ENCODE data around the gene PRKD1. TPM values are rescaled to one million over a fixed set of nuclear protein-coding genes. Genes with fewer than 3 reads are reported as not detected.

Gene PRKD1
- total RNA-seq, 4 donors from 2014 or later: 3.5 to 6.4 (median 4.4) TPM

DNA sequence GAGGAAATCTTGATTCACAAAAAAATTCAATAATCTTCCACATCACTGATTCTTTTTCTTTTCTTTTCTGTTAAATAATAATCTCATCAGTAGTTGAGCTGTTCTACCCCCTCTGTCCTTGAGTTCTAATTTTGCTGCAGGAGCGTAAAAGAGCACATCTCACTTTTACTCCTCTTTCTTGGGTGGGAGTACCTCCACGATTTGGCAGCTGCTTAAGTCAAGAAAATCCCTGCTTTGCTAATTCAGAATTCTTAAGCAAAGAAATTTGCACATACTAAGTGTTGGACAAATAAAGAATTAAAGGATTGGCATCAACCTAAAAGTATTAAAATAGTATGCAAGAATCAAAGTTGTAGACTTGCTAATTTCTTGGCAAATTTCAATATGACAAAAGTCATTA, 128.8 kb downstream of the PRKD1 start:
- Histone ChIP-seq H3K4me1 (no peaks in the 10 kb centered on the region), H3K4me3 (no peak overlapping the region), H3K27me3 (no peaks in the 10 kb centered on the region), H3K9me3 (no peaks in the 10 kb centered on the region), H3K36me3 (no peaks in the 10 kb centered on the region), H3K27ac (no peak overlapping the region)
- 67 to 76% methylated on average over 2 of the region's 2 CpGs for WGBS, 2 donors (ENCODE audit: low coverage in 1 of 2)
- intact Hi-C loops (cut with DNase I; ENCODE audit: low total_unique reads): no loop called here
- TF ChIP-seq POLR2AphosphoS5 (IDR thresholded peaks at IDR 0.05) (no peak), EP300 (IDR thresholded peaks at IDR 0.05; ENCODE audit: low read depth) (no peak), POLR2A (IDR thresholded peaks at IDR 0.05) (no peak), CTCF (IDR thresholded peaks at IDR 0.05) (no peak)
- DNase-seq: no peak
- in situ Hi-C loops (cut with MboI; ENCODE audit: low pct_ligation_motif_present in 1 of 4, low pct_unique_long_range_greater_than_20kb in 1 of 4, low sequenced_read_pairs in 3 of 4): no loop called here

DNA sequence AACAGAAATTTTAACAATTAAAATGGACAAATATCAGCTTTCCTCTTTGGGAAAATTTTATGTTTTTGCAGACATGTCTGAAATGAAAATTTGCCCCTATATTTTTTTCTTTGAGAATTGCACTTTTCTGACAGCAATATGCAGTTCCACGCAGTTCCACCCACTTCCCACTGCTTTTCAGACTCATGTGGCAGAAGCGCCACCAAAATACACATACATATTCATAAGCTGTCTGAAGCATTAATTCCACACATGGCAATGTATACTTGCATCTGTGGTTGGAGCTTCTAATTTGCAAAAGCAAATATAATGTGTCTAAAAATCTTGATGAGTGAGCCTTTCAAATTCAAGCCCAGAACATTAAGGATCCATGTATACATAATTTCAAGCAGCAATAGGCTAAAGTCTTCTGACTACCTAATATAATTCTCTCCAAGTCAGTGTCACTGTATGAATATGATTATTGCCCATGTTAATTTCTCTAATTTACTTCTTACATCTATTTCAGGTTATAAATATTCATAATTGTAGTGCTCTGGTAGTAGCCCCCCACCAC, 129.5 kb downstream of the PRKD1 start:
- no peaks in the 10 kb centered on the region for H3K27me3 ChIP-seq
- TF ChIP-seq CTCF (IDR thresholded peaks at IDR 0.05) (no peak), POLR2AphosphoS5 (IDR thresholded peaks at IDR 0.05) (no peak), POLR2A (IDR thresholded peaks at IDR 0.05) (no peak), EP300 (IDR thresholded peaks at IDR 0.05; ENCODE audit: low read depth) (no peak)
- intact Hi-C loops (cut with DNase I; ENCODE audit: low total_unique reads) (no loop called here), in situ Hi-C loops (cut with MboI; ENCODE audit: low pct_ligation_motif_present in 1 of 4, low pct_unique_long_range_greater_than_20kb in 1 of 4, low sequenced_read_pairs in 3 of 4) (no loop called here)
- H3K9me3 ChIP-seq: no peaks in the 10 kb centered on the region
- DNase-seq: no peak
- no peaks in the 10 kb centered on the region for H3K36me3 ChIP-seq
- H3K4me1 ChIP-seq: no peaks in the 10 kb centered on the region
- H3K4me3 ChIP-seq: no peak overlapping the region
- WGBS, 2 donors (ENCODE audit: low coverage in 1 of 2): 96% methylated on average over 2 of the region's 2 CpGs
- no peak overlapping the region for H3K27ac ChIP-seq

DNA sequence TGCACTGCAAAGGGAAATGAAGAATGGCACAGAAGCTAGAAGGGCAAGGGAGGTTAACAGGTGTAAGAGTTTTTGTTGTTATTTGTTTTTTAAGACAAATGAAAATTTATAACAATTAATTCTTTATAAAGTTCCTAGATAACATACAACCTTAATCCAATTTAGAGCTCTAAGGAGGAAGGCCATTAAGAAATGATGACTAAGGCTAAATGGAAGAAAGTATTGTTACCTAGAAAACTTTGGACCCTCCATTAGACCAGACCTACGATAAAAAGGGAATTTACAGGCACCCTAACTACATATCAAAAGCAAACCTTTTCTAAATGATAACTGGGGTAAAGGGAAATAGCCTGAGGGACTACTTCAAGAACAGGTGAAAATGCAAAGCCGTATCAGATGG, 130.8 kb downstream of the PRKD1 start:
- 75 to 80% methylated on average over 2 of the region's 2 CpGs for WGBS, 2 donors (ENCODE audit: low coverage in 1 of 2)
- Histone ChIP-seq H3K9me3 (no peaks in the 10 kb centered on the region), H3K27ac (no peak overlapping the region), H3K36me3 (no peaks in the 10 kb centered on the region), H3K4me1 (no peaks in the 10 kb centered on the region), H3K27me3 (no peaks in the 10 kb centered on the region), H3K4me3 (no peak overlapping the region)
- TF ChIP-seq POLR2AphosphoS5 (IDR thresholded peaks at IDR 0.05) (no peak), EP300 (IDR thresholded peaks at IDR 0.05; ENCODE audit: low read depth) (no peak), CTCF (IDR thresholded peaks at IDR 0.05) (no peak), POLR2A (IDR thresholded peaks at IDR 0.05) (no peak)
- DNase-seq: no peak
- in situ Hi-C loops (cut with MboI; ENCODE audit: low pct_ligation_motif_present in 1 of 4, low pct_unique_long_range_greater_than_20kb in 1 of 4, low sequenced_read_pairs in 3 of 4) (no loop called here), intact Hi-C loops (cut with DNase I; ENCODE audit: low total_unique reads) (no loop called here)

- H3K4me1 ChIP-seq: no peaks in the 10 kb centered on the region
- intact Hi-C loops (cut with DNase I; ENCODE audit: low total_unique reads): no loop called here
- TF ChIP-seq CTCF (IDR thresholded peaks at IDR 0.05) (no peak), POLR2AphosphoS5 (IDR thresholded peaks at IDR 0.05) (no peak), POLR2A (IDR thresholded peaks at IDR 0.05) (no peak), EP300 (IDR thresholded peaks at IDR 0.05; ENCODE audit: low read depth) (no peak)
- in situ Hi-C loops (cut with MboI; ENCODE audit: low pct_ligation_motif_present in 1 of 4, low pct_unique_long_range_greater_than_20kb in 1 of 4, low sequenced_read_pairs in 3 of 4): no loop called here
- no peak overlapping the region for H3K4me3 ChIP-seq
- H3K36me3 ChIP-seq: no peaks in the 10 kb centered on the region
- no peaks in the 10 kb centered on the region for H3K27me3 ChIP-seq
- H3K27ac ChIP-seq: no peak overlapping the region
- WGBS, 2 donors (ENCODE audit: low coverage in 1 of 2): 87% methylated on average over 2 of the region's 2 CpGs; no CpG with 5 or more reads in 1 of the 2 donors
- H3K9me3 ChIP-seq: no peaks in the 10 kb centered on the region
- DNase-seq: no peak
These were observed 138.2 kb downstream of the PRKD1 start for GRCh38 chr14:29789475-29789874.
